GM12874 (cell line): ENCODE data around the gene TRIM56.

Source experiments
- CTCF ChIP-seq: IDR thresholded peaks from 2 replicates; pipeline ENCODE4 v1.5.1; 2011; ENCODE audit warnings: low read depth, mild to moderate bottlenecking, control low read depth, low read length, moderate library complexity; ENCODE audit not compliant: insufficient read depth

TRIM56 gene

GRCh38 chr7:101097561-101097960 is 12.3 kb downstream of the TRIM56 start:
- no peak for TF ChIP-seq CTCF

GRCh38 chr7:101099969-101100781 is 14.9 kb downstream of the TRIM56 start:
- TF ChIP-seq CTCF, result no peak

- no peak for TF ChIP-seq CTCF
Observed at GRCh38 chr7:101100858-101101847, 15.9 kb downstream of the TRIM56 start.

- no peak for TF ChIP-seq CTCF
Observed at GRCh38 chr7:101102026-101102425, 16.7 kb downstream of the TRIM56 start.

GRCh38 chr7:101104193-101104713 is 19.0 kb downstream of the TRIM56 start:
- TF ChIP-seq CTCF, result no peak

- no peak for TF ChIP-seq CTCF
Observed at GRCh38 chr7:101104799-101105198, 19.5 kb downstream of the TRIM56 start.

- no peak for TF ChIP-seq CTCF
Observed at GRCh38 chr7:101106386-101106785, 21.1 kb downstream of the TRIM56 start.
